Measurements from ENCODE around the gene CPNE4.

GRCh38 chr3:132037056-132037455, 2.2 kb upstream of the CPNE4 start:
- no peak for TF ChIP-seq POLR2A (IDR thresholded peaks at IDR 0.05)
- TF ChIP-seq, protein P1, sequence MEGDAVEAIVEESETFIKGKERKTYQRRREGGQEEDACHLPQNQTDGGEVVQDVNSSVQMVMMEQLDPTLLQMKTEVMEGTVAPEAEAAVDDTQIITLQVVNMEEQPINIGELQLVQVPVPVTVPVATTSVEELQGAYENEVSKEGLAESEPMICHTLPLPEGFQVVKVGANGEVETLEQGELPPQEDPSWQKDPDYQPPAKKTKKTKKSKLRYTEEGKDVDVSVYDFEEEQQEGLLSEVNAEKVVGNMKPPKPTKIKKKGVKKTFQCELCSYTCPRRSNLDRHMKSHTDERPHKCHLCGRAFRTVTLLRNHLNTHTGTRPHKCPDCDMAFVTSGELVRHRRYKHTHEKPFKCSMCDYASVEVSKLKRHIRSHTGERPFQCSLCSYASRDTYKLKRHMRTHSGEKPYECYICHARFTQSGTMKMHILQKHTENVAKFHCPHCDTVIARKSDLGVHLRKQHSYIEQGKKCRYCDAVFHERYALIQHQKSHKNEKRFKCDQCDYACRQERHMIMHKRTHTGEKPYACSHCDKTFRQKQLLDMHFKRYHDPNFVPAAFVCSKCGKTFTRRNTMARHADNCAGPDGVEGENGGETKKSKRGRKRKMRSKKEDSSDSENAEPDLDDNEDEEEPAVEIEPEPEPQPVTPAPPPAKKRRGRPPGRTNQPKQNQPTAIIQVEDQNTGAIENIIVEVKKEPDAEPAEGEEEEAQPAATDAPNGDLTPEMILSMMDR (IDR thresholded peaks at IDR 0.05 in 8 of 11, conservative IDR thresholded peaks at IDR 0.05 in 3 of 11), result no peak
- no peak for TF ChIP-seq POLR2AphosphoS5 (IDR thresholded peaks at IDR 0.05)
